NB4 (cell line): ENCODE data around the gene HHATL.

Source experiments
- CTCF ChIP-seq: IDR thresholded peaks from one replicate; pipeline ENCODE4 v1.5.1; 2012; ENCODE audit warnings: low read depth, low read length
- MYC ChIP-seq: IDR thresholded peaks from 2 replicates; pipeline ENCODE4 v1.6.1; 2011; ENCODE audit warnings: low read depth, low read length
- POLR2A ChIP-seq: IDR thresholded peaks from 2 replicates; pipeline ENCODE4 v1.6.1; 2011; ENCODE audit warnings: mild to moderate bottlenecking; ENCODE audit not compliant: insufficient read length; ENCODE audit errors: extremely low read depth
- TF ChIP-seq, protein P1 (sequence below): IDR thresholded peaks from 2 replicates; pipeline ENCODE4 v1.6.1; 2011; ENCODE audit warnings: low read depth, low read length

- no peak for TF ChIP-seq CTCF
- no peak for TF ChIP-seq POLR2A
- TF ChIP-seq, protein P1, sequence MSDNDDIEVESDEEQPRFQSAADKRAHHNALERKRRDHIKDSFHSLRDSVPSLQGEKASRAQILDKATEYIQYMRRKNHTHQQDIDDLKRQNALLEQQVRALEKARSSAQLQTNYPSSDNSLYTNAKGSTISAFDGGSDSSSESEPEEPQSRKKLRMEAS, result no peak
- no peak for TF ChIP-seq MYC
Observed at GRCh38 chr3:42734263-42734860, 31.8 kb upstream of the HHATL start.
